HG03439 (cell line): Measurements from ENCODE around the gene ING1.
"Not testable (repeated sequence)": the region's sequence is repeated elsewhere in the genome, so short reads cannot be mapped to it uniquely, and the experiment has no call there.

Source experiments
- ATAC-seq: cut with Tn5 transposase; IDR thresholded peaks from one replicate; pipeline ENCODE4 v1.9.1; 2021; ENCODE audit warnings: mild to moderate bottlenecking, moderate library complexity; ENCODE audit not compliant: unreplicated experiment

The ING1 gene, protein sequence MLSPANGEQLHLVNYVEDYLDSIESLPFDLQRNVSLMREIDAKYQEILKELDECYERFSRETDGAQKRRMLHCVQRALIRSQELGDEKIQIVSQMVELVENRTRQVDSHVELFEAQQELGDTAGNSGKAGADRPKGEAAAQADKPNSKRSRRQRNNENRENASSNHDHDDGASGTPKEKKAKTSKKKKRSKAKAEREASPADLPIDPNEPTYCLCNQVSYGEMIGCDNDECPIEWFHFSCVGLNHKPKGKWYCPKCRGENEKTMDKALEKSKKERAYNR

DNA sequence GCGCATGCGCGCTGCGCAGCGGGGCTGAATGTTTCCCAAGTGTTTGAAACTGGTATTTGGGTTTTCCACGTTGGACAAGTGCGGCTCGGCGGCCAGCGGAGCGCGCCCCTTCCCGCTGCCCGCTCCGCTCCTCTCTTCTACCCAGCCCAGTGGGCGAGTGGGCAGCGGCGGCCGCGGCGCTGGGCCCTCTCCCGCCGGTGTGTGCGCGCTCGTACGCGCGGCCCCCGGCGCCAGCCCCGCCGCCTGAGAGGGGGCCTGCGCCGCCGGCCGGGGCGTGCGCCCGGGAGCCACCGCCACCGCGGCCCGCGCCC, at the start of gene ING1:
TSS of gene ING1 (plus strand) at position 59 of the 311 bp plus-strand sequence. CDS start 450 bp downstream, outside the sequence.
- no peak for ATAC-seq

DNA sequence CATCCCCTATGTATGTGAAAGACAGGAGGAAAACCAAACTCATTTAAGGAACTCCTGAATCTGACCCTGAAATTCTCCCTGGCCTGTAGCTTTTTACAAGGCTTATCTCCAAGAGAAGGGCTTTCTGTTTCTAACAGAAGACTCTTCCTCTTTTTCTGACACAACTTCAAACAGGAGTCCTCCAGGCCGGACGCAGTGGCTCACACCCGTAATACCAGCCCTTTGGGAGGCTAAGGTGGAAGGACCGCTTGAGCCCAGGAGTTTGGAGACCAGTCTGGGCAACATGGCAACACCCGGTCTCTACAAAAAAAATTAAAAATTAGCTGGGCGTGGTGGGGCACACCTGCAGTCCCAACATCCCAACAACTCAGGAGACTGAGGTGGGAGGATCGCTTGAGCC, 49.5 kb upstream of the ING1 start:
- ATAC-seq, result no peak

DNA sequence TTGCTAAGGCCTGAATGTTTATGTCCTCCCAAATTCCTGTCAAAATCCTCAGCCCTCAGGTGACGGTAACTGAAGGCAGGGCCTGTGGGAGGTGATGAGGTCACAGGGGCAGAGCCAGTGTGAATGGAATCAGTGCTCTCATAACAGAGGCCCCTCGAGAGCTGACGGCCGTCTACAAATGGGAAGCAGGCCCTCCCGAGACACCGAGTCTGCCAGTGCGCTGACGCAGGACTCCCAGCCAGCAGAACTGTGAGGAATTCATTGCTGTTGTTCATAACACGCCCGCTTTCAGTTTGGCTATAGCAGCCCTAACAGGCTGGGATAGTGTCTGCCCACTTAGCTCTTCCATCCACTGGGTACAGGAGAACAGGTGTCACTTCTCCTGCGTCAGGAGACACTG, 48.8 kb upstream of the ING1 start:
- no peak for ATAC-seq

DNA sequence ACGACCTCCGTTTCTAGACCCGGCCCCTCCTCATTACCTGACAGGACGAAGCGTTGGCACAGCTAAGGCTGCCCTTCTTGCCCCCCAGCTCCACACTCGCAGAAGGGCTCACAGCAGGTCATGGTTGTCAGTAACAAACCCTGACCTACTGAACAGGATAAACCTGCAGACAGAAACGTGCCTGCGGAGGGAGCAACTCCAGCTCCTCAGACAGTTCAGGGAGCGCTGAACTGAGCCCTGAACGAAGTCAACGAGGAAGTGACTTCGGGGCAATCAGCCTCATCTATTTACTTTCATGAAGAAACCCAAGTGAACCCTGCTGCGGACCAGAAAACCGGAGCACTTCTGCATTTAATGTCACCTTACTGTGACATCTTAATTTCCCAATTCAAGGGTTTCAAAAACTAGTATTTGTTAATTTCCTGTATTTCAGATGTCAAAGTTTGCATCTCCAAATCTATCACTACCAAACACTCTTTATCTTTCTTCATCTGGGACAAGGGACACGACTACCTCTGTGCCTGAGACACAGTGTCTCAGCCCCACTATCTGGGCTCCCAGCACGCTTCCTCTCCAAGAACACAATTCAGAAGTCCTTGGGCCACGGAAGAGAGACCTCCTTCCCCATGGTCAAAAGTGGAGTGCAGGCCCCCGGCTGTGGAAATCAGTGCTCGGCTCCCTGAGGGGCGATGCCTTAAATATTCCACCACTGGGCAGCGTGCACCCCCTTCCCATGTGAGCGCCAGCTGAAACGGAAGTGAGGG, 47.8 kb upstream of the ING1 start:
- no peak for ATAC-seq

DNA sequence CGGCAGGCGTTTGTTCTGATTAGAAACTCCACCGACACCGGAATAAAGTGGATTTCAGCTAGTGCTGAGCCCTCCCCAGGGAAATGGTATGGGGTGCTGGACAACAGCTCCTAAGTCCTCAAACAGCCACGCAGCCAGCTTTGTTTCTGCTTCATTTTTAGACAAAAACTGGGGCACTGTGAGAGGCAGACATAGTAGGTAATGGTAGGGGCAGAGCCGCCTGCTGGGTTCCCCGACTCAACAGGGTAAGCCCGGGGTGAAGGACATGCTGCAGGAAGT, 47.3 kb upstream of the ING1 start:
- ATAC-seq, result no peak

DNA sequence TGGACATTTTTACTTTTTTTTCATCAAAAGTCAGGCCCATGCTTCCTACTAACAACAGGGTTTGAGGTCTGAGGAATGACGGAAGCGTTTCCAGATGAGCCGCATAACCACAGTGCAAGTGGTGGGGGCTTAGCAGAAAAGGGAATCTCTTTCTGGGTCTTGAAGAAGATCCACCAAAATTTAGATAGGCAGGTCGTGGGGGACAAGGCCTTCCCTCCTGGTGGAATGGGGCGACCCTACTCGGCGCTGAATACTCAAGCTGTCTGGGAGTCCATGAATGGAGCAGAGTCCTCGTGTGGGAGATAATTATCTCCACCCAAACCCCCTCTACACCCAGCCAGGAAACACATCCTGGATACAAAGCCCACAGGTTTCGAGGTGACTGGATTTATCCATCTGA, 44.5 kb upstream of the ING1 start:
- ATAC-seq, result no peak

DNA sequence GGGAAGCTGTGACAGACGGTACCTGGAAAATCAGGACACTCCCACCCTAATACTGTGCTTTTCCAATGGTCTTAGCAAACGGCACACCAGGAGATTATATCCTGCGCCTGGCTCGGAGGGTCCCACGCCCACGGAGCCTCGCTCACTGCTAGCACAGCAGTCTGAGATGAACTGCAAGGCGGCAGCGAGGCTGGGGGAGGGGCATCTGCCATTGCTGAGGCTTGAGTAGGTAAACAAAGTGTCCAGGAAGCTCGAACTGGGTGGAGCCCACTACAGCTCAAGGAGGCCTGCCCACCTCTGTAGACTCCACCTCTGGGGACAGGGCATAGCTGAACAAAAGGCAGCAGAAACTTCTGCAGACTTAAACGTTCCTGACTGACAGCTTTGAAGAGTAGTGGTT, 43.7 kb upstream of the ING1 start:
- ATAC-seq, result not testable (repeated sequence)

DNA sequence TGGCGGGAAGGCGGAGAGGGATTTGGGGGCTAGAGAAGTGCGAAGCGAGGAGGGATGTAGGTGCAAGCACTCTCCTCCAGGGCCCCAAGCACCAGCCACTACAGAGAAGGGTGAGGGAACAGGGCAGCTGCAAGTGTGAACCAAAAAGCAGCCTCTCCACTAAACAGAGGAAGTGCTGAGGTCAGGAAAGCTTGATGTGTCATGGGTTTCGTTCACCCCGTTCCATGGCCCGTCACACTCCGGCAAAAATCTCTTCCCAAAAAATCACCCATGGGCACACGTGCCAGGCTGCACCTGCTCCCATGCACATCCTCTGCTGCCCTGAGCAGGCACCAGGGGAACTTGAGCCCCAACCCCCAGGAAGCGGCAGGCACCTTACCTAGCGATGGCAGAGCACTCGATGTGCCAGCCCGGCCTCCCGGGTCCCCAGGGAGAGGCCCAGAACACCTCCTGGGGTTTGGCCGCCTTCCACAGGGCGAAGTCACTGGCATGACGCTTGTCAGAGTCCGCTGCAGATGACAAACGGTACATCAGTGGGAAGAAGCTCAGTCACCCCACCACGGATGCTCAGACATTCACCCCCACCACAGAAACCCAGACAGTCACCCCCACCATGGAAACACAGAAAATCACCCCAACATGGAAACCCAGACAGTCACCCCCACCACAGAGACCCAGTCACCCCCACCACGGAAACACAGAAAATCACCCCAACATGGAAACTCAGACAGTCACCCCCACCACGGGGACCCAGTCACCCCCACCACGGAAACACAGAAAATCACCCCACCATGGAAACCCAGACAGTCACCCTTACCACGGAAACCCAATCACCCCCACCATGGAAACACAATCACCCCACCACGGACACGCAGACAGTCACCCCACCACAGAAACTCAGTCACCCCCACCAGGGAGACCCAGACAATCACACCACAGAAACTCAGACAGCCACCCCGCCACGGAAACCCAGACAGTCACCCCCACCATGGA, 36.6 kb upstream of the ING1 start:
- peak; percentile 55 for ATAC-seq

DNA sequence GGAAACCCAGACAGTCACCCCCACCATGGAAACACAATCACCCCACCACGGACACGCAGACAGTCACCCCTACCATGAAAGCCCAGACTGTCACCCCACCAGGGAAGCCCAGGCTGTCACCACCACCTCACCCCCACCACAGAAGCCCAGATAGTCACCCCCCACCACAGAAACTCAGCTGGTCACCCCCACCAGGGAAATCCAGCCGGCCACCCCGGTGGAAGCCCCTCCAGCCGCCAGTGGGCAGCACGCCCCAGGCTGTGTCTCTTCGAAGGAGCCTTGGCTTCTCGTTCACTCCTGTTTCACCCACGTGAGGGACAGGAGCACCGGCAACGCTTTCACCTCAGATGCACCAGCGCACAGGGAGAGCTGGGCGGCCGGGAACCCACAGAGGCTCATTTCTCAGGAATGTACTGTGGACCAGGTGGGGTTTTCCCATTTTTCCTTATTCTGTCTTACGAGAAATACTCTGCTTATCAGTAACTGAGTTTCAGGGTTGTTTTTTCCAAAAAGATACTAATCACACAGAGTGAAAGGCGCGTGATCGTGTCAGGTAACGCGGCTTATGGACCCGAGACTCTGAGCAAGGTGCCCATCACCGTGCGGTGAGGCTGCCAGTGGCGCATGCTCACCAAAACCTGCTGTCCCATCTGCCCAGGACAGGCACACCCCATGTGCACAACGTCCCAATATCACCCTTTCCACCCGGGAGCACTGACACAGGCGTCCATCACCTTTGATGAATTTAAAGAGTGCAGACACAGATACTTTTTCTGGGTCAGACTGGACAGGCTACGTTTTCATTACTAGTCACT, 35.6 kb upstream of the ING1 start:
- no peak for ATAC-seq

DNA sequence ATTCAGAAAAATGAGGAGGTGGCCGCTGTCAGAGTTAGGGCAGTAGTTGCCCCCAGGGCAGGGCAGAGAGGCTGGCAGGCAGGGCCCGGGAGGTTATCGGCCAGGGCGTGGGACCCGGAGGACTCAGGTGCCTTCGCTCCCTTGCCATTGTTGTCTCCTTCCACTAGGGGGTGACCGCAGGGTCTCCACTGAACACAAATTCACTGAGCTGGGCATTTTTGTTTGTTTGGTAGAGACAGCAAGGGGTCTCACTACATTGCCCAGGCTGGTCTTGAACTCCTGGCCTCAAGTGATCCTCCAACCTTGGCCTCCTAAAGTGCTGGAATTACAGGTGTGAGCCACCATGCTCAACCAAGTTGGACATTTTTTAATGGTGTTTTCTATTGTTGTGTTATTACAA, 32.6 kb upstream of the ING1 start:
- no peak for ATAC-seq

DNA sequence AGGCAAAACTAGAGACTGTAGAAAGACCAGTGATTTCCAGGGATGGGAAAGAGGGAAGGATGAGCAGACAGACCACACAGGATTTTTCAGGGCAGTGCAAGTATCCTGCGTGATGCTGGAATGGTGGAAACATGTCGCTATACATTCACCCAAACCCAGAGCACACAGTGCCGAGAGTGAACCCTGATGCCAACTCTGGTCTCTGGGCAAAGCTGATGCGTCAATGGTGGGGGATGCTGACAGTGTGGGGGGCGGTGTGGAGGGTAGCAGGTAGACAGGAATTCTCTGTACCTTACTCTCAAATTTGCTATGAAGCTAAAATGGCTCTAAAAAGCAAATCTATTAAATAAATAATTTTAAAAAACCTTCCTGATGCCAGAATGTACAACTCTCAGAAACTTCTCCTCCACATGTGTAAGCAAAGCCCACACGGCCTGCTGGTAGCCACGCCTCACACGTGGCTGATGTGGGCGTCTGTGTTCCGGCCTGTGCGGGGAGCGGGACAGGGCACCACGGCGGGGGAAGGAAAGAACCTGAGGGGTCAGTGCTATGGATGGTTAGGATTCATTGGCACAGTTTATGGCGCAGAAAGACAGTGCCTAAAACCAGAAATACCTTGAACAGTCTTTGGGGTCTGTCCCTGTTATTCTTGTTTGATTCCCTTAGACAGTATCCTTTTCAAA, 31.5 kb upstream of the ING1 start:
- no peak for ATAC-seq

DNA sequence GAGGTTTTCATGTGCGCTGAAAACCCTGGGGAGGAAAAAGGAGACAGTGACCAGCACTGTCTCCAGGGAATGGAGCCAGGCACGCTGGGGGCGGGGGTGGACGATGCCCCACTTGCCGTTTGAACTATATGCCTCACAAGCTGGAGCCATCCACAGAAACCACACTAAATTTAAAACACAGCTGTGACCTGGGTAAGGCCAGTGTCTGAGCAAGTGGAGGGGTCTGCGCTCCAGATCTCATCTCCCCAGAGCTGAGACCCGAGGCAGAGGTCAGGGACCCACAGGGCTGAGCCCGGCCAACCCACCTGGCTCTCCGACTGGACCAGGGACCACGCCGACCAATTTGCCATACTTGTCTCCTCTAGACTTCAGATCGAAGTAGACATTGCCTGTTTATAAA, 30.8 kb upstream of the ING1 start:
- ATAC-seq, result no peak

DNA sequence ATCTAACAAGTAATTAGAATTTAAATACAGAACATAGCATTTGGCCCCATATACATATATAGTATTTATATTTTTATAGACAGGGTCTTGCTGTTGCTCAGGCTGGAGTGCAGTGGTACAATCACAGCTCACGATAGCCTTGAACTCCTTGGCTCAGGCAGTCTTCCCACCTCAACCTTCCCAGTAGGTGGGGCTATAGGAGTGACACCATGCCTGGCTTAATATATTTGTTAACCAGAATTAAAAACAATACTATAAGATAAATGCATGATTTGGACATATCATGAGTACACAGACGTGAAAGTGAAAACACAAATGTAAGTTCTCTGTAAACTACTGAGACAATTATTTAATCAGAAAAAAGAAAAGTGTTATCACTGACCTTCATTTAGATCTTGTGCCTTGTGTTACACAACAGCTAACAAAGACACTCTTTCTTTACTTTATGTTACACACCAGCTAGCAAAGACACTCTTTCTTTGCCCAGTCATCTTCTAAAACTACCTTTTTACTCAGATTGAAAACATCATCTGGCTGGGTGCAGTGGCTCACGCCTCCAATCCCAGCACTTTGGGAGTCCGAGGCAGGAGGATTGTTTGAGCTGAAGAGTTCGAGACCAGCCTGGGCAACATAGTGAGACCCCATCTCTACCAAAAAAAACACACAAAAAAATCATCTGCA, 30.2 kb upstream of the ING1 start:
- ATAC-seq, result no peak

DNA sequence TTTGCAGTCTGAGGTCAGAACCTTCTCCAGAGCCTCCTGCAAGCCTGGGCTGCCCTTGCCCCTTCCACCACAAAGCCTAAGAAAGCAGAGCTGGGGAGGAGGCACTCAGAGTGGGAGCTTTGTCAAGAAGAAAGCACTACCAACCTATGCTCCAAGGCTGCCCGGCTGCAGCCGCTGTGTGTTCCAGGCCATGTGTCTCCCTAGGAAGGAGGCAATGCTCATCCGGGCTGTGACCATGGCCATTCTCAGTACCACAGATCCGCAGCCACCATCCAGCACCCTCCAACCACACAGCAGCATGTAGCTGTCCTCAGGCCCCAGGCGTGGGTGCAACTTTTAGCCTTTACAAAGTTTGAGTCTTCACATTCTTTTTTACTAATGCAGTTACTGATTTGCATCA, 29.6 kb upstream of the ING1 start:
- no peak for ATAC-seq

DNA sequence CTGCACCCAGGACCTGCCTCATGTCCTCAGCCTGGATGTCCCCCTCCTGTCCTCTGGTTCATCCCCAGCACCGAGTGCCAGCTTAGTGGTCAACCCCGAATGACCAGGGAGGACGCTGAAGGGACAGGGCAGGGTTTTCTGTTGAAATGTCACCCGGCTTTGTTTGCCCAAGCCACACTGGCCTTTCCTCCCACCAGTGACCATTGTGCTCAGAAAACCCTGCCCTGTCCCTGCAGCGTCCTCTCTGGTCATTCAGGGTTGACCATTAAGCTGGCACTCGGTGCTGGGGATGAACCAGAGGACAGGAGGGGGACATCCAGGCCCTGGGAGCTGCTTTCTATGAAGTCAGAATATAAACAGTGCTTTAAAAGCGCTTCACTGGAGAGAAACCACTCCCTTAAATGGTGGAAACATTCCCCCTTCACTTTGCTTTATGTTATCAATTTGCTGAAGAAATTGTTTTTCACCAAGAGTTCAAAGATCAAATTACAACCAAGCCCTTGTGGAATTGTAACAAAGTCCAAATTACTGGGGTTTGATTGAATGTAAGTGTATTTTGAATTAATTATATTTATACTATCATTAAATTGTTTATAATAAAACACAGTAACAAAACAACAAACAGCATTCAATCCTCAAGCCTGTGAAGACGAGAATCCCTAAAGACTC, 29.0 kb upstream of the ING1 start:
- ATAC-seq, result no peak

DNA sequence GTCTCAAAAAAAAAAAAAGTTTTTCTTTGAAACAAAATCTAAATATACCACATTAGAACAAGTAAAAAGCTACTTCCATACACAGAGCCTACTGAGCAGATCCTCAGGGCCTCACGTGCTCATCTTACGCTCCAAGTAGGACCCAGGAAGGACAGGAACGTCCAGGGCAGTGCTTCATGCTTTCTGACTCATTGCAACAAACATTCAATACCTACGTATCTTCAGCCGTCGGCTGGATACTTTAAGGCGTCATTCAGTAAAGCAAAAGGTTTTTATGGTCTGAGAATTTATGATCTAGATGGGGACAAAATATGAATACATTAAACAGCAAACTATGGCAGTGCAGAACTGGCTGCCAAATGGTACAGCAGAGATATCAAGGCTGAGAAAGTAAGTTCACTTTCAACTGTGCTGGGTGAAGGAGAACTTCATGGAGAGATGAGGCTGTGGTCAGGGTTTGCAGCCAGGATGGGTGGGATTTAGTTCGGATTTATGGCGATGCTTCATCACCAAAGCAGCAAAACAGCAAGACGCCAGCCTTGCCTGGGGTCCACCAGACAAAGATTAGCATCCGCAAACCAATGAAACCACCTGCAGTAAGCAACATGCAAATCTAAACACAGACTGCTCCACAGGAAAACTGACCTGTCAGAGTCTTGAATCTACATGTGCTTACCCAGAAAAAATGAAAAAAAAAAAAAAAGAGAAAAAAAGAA, 28.0 kb upstream of the ING1 start:
- no peak for ATAC-seq

DNA sequence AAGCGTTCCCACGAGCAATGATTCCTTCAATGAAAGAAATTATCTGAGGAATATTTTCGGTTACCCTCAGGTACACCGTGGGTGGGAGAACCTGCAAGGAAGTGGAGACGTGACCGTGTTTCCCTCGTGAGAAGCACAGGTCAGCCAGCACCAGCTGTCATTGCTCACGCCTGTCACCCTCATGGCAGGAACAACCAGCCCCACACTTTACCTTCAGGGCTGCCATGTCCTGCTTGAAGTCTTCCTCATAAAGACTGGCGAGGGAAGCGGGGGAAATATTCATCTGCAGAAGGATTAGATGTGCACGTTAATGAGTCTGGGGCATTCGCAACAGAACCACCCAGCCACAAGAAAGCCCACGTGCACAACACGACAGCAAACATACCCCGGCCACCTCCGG, 25.8 kb upstream of the ING1 start:
- no peak for ATAC-seq

DNA sequence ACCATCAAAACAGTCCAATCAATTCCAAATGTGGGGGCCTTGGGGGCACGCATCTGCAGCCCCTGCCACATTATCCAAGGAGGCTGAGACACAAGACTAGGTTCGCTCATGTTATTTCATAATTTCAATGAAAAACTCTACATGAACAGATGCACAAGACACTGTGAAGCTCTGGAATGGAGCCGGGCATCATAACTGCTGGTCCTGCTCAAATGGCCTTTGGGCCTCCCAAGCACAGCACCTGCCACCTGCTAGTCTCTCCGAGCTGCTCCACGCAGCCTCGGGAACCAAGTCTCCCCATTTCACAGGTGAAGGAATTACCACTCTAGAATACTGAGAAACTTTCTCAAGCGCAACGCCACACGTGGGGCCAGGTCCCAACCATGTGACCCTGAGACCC, 24.5 kb upstream of the ING1 start:
- ATAC-seq, result no peak

DNA sequence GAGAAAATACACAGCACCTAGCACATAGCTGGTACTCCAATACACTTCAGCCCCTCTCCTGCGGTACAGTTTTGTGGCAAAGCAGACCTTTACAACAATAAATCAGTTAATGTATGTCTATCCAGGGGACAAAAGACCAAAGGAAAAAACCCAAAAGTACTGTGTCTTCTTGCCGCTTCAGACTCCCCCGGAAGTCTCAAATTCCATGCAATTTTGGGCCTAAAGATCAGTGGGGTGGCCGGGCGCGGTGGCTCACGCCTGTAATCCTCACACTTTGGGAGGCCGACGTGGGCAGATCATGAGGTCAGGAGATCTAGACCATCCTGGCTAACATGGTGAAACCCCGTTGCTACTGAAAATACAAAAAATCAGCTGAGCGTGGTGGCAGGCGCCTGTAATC, 23.8 kb upstream of the ING1 start:
- no peak for ATAC-seq
